NB4 (cell line): ENCODE results near the gene ZNF609.

ENCODE experiments used
- POLR2A ChIP-seq: IDR thresholded peaks from 2 replicates; pipeline ENCODE4 v1.6.1; 2011; ENCODE audit warnings: mild to moderate bottlenecking; ENCODE audit not compliant: insufficient read length; ENCODE audit errors: extremely low read depth
- TF ChIP-seq, protein P1 (sequence below): IDR thresholded peaks from one replicate; pipeline ENCODE4 v1.5.1; 2012; ENCODE audit warnings: low read depth, low read length

DNA sequence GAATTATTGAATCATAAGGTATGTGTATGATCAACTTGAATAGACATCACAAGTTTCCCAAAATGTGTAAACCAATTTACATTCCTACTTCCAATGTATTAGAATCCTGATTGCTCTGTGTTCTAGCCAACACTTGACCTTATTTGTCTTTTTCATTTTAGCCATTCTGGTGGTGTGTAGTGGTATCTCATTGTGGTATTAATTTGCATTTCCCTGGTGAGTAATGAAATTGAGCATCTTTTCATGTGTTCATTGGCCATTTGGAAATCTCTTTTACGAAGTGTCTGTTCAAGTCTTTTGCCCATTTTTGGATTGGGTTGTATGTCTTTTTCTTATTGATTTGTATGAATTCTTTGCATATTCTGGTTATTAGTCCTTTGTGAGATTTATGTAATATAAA is 177.0 kb downstream of the ZNF609 start:
- no peak for TF ChIP-seq POLR2A
- TF ChIP-seq, protein P1, sequence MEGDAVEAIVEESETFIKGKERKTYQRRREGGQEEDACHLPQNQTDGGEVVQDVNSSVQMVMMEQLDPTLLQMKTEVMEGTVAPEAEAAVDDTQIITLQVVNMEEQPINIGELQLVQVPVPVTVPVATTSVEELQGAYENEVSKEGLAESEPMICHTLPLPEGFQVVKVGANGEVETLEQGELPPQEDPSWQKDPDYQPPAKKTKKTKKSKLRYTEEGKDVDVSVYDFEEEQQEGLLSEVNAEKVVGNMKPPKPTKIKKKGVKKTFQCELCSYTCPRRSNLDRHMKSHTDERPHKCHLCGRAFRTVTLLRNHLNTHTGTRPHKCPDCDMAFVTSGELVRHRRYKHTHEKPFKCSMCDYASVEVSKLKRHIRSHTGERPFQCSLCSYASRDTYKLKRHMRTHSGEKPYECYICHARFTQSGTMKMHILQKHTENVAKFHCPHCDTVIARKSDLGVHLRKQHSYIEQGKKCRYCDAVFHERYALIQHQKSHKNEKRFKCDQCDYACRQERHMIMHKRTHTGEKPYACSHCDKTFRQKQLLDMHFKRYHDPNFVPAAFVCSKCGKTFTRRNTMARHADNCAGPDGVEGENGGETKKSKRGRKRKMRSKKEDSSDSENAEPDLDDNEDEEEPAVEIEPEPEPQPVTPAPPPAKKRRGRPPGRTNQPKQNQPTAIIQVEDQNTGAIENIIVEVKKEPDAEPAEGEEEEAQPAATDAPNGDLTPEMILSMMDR: no peak
